GM18505 (cell line): ENCODE measurements around the gene BRF1.
"Not testable (repeated sequence)": the region's sequence is repeated elsewhere in the genome, so short reads cannot be mapped to it uniquely, and the experiment has no call there.

Source experiments
- ATAC-seq: cut with Tn5 transposase; IDR thresholded peaks from one replicate; pipeline ENCODE4 v1.9.1; 2021; ENCODE audit not compliant: unreplicated experiment
- POLR2A ChIP-seq: IDR thresholded peaks from 4 replicates; pipeline ENCODE4 v1.6.1; 2011; ENCODE audit warnings: borderline replicate concordance; ENCODE audit not compliant: insufficient read depth, insufficient read length; ENCODE audit errors: extremely low read depth

Gene BRF1

DNA sequence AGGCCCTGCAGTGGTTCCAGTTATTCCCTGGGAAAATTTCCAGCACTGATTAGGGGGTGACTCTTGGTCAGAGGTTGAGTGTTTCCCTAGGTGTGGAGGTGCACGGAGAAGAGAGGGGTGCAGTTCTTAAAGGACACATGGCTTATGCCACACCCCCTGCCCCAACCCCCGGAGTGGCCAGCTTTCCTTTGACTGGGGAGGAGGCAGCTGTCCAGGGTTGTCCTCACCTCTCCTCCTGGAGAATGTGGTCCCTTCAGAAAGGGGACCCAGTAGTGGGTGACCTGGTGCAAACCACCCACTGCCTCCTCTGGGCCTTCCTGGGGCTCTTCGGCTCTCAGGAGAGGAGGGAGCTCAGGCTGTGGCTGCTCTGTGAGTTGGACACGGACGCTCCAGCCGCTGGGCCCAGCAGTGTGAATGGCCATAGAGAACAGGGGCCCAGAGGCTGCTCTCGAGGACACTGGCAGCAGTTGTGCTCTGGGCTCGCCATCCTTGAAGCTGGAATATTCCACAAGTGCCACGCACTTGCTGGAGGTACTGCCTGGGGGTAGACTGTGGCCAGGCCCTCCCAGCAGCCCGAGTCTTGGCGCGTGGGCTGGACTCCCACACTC, 27.4 kb upstream of the BRF1 start:
- TF ChIP-seq POLR2A: no peak
- ATAC-seq: no peak

DNA sequence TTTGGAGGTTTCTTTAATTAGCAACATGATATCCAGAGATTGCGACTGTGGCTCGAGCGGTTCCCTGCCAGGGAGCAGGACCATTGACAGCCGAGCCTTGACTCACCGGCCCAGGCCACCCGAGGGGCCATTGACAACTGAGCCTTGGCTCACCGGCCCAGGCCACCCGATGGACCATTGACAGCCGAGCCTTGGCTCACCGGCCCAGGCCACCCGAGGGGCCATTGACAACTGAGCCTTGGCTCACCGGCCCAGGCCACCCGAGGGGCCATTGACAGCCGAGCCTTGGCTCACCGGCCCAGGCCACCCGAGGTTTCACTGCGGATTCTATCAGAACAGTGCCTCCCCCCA, 26.9 kb upstream of the BRF1 start:
- not testable (repeated sequence) for ATAC-seq

DNA sequence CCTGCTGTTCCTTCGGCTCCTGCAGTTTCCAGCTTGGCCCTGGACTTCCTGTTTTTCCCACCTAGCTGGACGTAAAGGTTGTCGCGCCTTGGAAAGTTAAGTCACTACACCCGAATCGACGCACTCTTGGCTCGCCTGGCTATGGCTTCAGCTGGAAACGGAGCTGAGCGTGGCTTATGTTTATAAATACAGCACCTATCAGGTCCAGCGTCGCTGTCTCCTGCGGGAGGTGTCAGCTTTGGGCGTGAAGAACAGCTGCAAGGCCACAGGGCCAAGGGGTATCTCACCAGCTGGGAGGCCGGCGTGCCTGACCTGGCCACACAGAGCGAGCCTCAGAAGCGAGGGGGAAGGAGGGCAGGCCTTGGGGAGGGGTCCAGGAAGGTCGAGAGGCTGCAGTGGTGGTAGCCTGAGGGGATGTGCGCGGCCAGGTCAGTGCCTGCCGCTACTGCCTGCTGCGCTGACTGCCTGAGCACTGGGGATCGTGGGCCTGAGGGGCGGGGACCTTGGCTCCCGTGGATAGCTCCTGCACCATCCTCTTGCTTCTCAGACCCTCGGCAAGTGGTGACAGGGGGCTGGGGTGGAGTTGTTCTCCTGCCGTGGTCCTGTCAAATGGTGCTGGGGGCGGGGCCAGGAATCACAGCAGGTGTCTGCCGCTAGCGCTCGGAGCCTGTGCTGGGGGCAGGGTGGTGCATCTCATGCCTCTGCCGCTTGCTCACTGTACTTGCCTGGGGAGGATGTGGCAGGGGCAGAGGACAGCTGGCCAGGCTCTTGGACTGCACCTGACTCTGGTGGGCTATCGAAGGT, 26.3 kb upstream of the BRF1 start:
- no peak for ATAC-seq
- no peak for TF ChIP-seq POLR2A

DNA sequence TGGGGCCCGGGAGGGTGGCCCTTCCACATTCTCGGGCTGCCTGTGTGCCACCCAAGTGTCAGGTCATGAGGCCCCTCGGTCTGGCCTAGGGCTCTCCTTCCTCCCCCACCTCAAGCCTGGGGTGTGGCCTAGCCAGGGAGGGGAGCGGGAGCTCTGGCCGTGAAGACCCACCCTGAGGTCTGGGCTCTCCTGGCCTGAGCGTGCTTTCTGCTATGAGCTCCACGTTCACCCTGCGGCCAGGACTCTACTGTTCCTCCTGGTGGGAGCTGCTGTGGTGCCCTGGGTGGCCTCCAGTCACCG, 25.7 kb upstream of the BRF1 start:
- no peak for ATAC-seq
- TF ChIP-seq POLR2A: no peak

DNA sequence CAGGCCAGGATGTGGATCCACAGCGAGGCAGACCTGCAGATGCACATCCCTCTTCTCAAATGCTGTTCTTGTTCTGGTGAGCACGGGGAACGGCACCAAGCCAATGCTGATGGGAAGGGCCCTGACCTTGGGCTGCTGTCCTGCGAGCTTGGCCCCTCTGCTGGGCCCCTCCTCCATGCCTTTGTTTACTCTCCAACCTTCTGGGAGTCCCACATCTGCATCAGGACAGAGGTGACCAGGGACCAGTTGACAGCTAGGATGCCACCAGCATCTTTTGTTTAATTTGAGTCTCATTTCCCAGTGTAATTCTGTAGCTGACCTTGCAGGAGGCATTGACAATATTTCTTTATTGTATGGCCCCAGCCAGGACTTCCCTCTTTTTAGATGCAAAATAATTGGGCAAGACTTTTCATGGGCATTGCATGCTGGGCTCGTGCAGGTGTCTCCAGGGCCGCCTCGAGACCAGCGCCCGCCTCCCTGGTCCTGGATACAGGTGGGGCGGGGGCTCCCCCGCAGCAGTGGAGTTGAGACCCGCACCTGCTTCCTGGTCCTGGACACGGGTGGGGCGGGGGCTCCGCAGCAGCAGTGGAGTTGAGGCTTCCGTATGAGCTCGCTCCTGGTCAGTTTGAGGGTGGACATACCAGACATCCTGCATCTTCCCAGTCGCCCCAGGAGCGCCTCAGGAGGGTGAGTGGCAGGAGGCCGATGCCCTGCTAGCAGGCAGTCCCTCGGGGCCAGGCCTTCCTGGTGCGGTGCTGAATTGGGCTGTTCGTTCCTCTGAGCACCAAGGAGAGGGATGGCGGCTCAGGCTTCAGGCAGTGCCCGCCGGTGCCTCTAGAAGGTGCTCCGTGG, 25.1 kb upstream of the BRF1 start:
- TF ChIP-seq POLR2A: no peak
- ATAC-seq: no peak

DNA sequence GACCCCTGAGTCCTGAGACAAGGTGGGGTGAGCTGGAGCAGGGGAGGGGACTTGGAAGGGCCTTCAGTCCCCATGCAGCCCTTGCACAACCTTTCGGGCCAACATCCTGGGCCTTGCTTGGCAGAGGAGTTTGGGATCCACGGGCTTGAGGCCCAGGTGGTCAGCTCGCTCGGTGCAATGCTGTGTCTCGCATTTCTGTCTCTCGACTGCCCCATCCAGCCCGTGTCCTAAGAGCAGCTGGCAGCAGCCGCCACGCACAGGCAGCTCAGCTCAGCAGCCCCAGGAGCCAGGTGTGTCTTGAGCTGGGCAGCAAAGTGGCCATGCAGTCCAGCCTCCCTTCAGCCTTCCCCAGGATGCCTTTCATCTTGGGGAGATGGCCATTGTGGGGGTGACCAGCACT, 24.5 kb upstream of the BRF1 start:
- ATAC-seq: no peak
- no peak for TF ChIP-seq POLR2A

DNA sequence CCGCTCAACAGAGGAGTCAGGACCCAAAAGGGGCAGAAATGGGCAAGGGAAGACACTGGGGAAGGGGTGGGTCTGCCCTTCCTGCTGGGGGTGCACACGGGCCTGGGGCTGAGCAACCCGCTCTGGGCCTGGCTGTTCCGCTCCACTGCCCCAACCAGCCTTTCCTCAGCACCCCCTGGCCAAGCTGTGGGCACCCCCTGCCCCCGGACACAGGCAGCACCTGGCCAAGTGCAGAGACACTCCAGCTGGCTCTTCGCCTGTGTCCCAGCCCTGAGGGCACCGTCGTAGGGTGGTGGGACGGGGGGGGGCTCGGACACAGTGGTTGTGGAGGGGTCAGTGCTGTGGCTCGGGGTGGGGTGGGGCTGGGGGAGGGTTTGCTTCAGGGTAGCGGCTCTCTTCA, 24.1 kb upstream of the BRF1 start:
- ATAC-seq: no peak
- TF ChIP-seq POLR2A: no peak

DNA sequence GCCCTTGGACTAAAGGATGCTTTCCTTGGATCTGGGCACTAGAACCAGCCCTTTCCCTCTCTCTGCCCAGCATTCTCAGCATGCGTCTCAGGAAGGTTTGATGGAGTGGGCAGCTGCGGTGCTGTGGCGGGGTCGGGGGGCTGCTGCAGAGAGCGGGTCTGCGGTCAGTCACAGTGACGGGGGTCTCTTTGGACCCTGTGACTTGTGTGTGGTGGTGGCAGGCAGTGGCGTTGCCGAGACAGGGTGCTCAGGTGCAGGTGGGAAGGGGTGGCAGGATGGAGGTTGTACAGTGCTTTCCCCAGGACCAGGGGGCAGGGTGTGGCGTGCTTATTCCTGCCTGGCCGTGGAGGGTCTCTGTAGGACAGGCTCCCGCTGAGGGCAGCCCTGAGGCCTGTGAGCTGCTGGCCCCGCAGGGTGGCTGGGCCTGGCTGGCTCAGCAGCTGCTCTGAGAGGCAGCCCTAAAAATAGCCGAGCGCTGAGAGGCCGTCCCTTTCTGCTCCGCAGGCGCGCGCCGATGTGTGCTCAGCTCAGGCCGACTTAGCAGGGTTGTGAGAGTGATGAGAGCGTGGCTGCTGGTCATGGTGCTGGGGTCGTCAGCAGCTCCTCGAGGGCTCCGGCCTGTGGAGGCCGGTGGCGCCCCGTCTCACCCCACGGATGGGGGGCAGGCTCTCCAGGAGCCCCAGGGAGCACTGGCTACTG, 23.4 kb upstream of the BRF1 start:
- no peak for TF ChIP-seq POLR2A

DNA sequence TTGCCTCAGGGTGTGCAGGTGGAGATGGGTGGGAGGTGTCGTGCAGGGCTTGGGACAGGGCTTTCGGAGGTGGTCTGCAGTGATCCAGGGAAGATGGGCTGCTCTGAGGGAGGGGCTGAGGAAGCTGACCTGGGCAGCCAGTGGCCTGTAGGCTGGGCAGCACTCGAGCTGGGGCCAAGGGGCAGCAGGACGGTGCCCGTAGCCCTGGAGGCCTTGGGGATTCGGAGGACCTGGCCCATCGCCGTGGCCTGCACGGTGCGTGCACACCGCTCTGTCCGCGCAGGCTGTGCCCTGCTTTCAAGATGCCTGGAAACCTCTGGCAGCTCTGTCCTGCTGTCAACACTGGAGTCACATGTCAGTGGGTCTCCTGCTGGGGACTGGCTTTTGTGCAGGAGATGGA, 22.9 kb upstream of the BRF1 start:
- no peak for TF ChIP-seq POLR2A
- no peak for ATAC-seq

More for the DNA sequence above, 23.4 kb upstream of the BRF1 start:
- ATAC-seq: no peak

DNA sequence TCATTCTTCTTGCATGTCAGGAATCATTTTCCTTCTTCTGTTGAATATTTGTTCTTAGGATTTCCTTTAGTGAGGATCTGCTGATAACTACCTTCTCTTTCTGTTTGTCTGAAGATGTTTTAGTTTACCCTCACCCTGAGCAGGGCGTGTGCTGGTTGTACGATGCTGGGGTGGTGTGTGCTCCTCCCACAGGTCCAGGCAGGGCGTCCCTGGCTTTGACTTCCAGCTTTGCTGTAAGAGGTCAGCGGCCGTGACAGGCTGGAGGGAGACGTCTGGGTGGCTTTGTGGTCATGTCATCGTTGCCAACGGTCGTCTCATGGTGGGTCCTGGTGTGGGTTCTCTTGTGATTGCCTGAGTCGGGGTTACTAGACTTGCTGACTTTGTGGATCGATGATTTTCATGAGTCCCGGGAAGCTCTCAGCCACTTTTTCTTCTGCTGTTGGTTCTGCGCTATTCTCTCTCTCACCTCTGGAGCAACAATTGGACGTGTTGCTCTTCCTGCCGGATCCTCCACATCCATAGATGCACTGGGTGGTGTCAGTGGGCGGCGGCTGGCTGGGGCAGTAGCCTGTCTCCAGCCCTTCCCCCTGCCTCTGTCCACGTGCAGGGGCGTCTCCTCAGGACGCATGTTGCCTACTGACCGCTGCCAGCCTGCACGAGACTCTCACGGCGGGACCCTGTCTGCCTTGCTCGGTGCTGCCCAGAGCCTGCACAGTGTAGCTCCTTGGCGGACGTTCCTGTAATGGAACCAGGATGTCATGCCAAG, 22.2 kb upstream of the BRF1 start:
- no peak for ATAC-seq
- no peak for TF ChIP-seq POLR2A

DNA sequence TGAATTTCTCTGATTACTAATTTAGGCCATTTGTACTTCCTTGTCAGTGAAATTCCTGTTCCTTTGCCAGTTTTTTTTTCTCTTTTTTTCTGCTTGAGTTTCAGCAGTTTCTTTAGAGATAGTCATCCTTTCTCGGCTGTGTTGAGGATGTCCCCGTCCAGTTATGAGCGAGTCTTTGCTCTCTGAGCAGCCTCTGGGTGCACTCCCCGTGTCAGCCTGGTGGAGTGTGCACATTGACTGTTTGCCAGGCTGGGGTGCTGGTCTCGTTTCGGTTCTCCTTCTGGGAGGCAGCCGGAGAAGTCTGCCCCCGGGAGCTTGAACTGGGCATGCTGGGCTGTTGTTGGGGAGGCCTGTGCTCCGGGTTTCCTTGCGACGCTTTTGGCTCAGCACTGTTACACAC, 16.7 kb upstream of the BRF1 start:
- ATAC-seq: no peak
- no peak for TF ChIP-seq POLR2A

DNA sequence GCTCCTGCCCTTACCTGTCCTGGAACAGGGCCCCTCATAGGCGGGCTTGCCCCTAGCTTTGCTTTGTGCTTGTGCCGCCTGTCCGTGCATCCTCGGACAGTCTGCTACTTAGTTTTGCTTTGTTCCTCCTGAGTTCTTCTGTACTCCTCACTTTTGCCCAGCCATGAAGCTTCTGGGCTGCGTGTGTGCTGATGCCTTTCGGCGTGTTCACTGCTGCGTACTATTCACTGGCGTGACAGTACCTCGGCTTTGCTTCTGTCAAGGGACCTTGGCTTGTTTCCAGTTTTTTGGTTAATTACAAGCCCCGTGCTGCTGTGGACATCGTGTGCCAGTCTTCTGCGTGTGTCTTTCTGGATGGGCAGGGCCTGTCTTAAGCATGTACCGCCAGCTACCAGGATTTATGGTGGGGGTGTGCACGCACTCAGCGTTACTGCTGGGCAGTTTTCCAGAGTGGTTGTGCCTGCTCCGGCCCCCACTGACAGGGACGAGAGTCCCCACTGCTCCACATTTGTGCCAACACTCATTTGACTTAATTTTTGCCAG, 16.2 kb upstream of the BRF1 start:
- TF ChIP-seq POLR2A: no peak
- no peak for ATAC-seq

DNA sequence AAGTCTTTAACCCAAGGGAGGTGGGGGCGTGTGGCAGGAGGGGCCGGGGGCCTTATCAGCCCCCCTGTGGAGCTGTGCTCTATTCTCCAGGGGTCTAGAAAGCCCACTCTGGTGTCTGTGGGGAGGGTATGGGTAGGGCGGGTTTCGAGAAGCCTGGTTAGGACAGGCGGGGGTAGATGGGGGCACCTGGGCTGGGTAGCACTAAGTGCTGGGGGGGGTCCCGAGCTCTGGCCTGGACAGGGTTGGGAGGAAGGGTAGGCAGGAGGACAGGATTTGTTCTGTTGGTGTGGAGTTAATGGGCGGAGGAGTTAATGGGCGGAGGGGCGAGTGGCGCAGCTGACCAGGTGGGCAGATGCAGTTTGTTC, 15.8 kb upstream of the BRF1 start:
- no peak for ATAC-seq
- TF ChIP-seq POLR2A: no peak
